ENCODE results near the gene PRKG1. TPM values are rescaled to one million over a fixed set of nuclear protein-coding genes. Genes with fewer than 3 reads are reported as not detected.

The PRKG1 gene
- total RNA-seq, 2 donors from 2014 or later = 1.3 to 2.7 TPM

DNA sequence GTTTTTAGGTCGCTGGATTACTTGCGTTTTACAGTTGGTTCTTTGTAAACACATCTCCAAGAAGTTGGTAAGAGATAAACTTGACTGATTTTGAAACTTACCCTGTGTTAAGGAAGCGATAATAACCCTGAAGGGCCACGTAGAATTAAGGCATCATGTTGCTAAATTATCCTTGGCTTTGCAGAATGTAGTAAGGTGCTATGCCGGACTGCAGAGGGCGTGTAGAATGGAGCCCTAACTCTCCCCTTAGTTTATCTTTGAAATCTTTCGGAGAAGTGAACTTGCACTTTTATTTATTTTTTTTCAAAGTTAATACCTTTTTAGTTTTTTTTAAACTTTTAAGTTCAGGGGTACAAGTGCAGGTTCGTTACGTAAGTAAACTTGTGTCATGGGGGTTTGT is 1031.0 kb downstream of the PRKG1 start:
- Mint-ChIP-seq H3K4me1 (no peaks in the 10 kb centered on the region), H3K9me3 (no peaks in the 10 kb centered on the region), H3K27ac (no peak overlapping the region), H3K27me3 (ENCODE audit: insufficient read depth) (no peaks in the 10 kb centered on the region), H3K36me3 (ENCODE audit: low read depth) (no peaks in the 10 kb centered on the region), H3K4me3 (no peak overlapping the region)
- Histone ChIP-seq H3K27ac (ENCODE audit: low read depth, low read length) (no peak overlapping the region), H3K27me3 (ENCODE audit: control insufficient read depth, insufficient read depth, low read length, poor library complexity, severe bottlenecking) (no peaks in the 10 kb centered on the region), H3K4me1 (ENCODE audit: control insufficient read depth, insufficient read depth, low read length) (no peaks in the 10 kb centered on the region), H3K36me3 (ENCODE audit: control insufficient read depth, insufficient read depth, low read length) (no peaks in the 10 kb centered on the region), H3K9ac (ENCODE audit: extremely low read depth, low read length, poor library complexity, severe bottlenecking) (no peak overlapping the region), H3K9me3 (ENCODE audit: control insufficient read depth, low read length) (no peaks in the 10 kb centered on the region), H3K4me3 (ENCODE audit: low read length) (no peak overlapping the region)
- TF ChIP-seq CTCF (conservative IDR thresholded peaks at IDR 0.05) = peak; percentile 13
- DNase-seq = no peak
- 87 to 96% methylated on average over 6 to 9 of the region's 9 CpGs for WGBS, 2 experiments (ENCODE audit: insufficient coverage in 1 of 2, insufficient read length in 1 of 2)

- TF ChIP-seq CTCF (conservative IDR thresholded peaks at IDR 0.05) = no peak
- 94 to 100% methylated on average over 2 to 4 of the region's 4 CpGs for whole genome bisulfite sequencing, 2 experiments (ENCODE audit: insufficient coverage in 1 of 2, insufficient read length in 1 of 2)
- no peaks in the 10 kb centered on the region for H3K36me3 Mint-ChIP-seq (ENCODE audit: low read depth)
- no peaks in the 10 kb centered on the region for H3K36me3 ChIP-seq (ENCODE audit: control insufficient read depth, insufficient read depth, low read length)
- H3K9me3 ChIP-seq (ENCODE audit: control insufficient read depth, low read length) = no peaks in the 10 kb centered on the region
- H3K27ac Mint-ChIP-seq = no peak overlapping the region
- no peak overlapping the region for H3K4me3 ChIP-seq (ENCODE audit: low read length)
- no peak overlapping the region for H3K4me3 Mint-ChIP-seq
- no peaks in the 10 kb centered on the region for H3K27me3 Mint-ChIP-seq (ENCODE audit: insufficient read depth)
- DNase-seq = no peak
- H3K27me3 ChIP-seq (ENCODE audit: control insufficient read depth, insufficient read depth, low read length, poor library complexity, severe bottlenecking) = no peaks in the 10 kb centered on the region
- no peaks in the 10 kb centered on the region for H3K9me3 Mint-ChIP-seq
- no peak overlapping the region for H3K9ac ChIP-seq (ENCODE audit: extremely low read depth, low read length, poor library complexity, severe bottlenecking)
- H3K4me1 Mint-ChIP-seq = no peaks in the 10 kb centered on the region
- H3K27ac ChIP-seq (ENCODE audit: low read depth, low read length) = no peak overlapping the region
- H3K4me1 ChIP-seq (ENCODE audit: control insufficient read depth, insufficient read depth, low read length) = no peaks in the 10 kb centered on the region
Measured at GRCh38 chr10:52106011-52106410, 1031.7 kb downstream of the PRKG1 start.

DNA sequence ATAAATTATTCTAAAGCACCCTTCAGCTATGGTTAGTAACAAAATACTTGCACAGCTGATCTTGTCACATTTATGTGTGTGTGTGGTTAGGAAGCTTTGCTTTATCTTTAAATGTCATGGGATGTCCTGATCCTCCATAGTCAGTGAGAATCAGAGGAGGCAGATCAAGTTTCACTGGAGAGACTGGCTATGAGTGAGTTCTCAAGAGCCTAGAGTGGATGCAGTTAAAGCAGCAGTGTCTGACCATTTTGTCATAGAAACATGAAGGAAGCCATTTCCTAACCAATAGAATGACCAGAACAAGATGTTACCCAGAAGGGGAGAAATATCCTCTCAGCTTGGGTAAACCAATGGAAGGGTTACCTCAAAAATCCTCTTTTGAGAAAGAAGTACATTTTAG is 1032.6 kb downstream of the PRKG1 start:
- Histone ChIP-seq H3K36me3 (ENCODE audit: control insufficient read depth, insufficient read depth, low read length) (no peaks in the 10 kb centered on the region), H3K4me1 (ENCODE audit: control insufficient read depth, insufficient read depth, low read length) (no peaks in the 10 kb centered on the region), H3K9me3 (ENCODE audit: control insufficient read depth, low read length) (no peaks in the 10 kb centered on the region), H3K9ac (ENCODE audit: extremely low read depth, low read length, poor library complexity, severe bottlenecking) (no peak overlapping the region), H3K4me3 (ENCODE audit: low read length) (no peak overlapping the region), H3K27me3 (ENCODE audit: control insufficient read depth, insufficient read depth, low read length, poor library complexity, severe bottlenecking) (no peaks in the 10 kb centered on the region), H3K27ac (ENCODE audit: low read depth, low read length) (no peak overlapping the region)
- Mint-ChIP-seq H3K27ac (no peak overlapping the region), H3K4me3 (no peak overlapping the region), H3K4me1 (peaks cover 5% of the 10 kb centered on the region), H3K27me3 (ENCODE audit: insufficient read depth) (no peaks in the 10 kb centered on the region), H3K36me3 (ENCODE audit: low read depth) (no peaks in the 10 kb centered on the region), H3K9me3 (no peaks in the 10 kb centered on the region)
- no peak for TF ChIP-seq CTCF (conservative IDR thresholded peaks at IDR 0.05)
- DNase-seq = no peak
